SK-N-SH treated with all-trans-retinoic acid at 6 μM for 48 hours (cell line): ENCODE results near the gene RGL1.

Experiments used
- ATAC-seq: fragments of 200-7000 bp; cut with Tn5 transposase; 3 replicates; pipeline ENCODE4 v1.9.1; 2020; ENCODE audit warnings: mild to moderate bottlenecking, moderate library complexity
- ARNTL ChIP-seq: fragments of 450-650 bp; formaldehyde crosslinking; IDR thresholded peaks from 2 replicates; pipeline ENCODE4 v1.5.0; 2020; ENCODE audit warnings: low read depth, mild to moderate bottlenecking, moderate library complexity, borderline replicate concordance
- BACH2 ChIP-seq: fragments of 250-450 bp; sonication (Bioruptor Pico); IDR thresholded peaks from 2 replicates; pipeline ENCODE4 v1.9.0; 2021; ENCODE audit warnings: mild to moderate bottlenecking, borderline replicate concordance
- CSDC2 ChIP-seq: fragments of 250-450 bp; sonication (Bioruptor Pico); IDR thresholded peaks from 2 replicates; pipeline ENCODE4 v1.5.0; 2020; ENCODE audit warnings: mild to moderate bottlenecking, moderate library complexity
- ESRRG ChIP-seq: fragments of 250-450 bp; sonication (Bioruptor Pico); IDR thresholded peaks from 2 replicates; pipeline ENCODE4 v1.6.1; 2021; ENCODE audit warnings: mild to moderate bottlenecking
- GLIS3 ChIP-seq: fragments of 250-450 bp; sonication (Bioruptor Pico); IDR thresholded peaks from 2 replicates; pipeline ENCODE4 v1.5.0; 2020; ENCODE audit warnings: mild to moderate bottlenecking, moderate library complexity
- PPARA ChIP-seq: fragments of 250-450 bp; sonication (Bioruptor Pico); IDR thresholded peaks from 2 replicates; pipeline ENCODE4 v1.5.0; 2020; ENCODE audit warnings: mild to moderate bottlenecking, borderline replicate concordance
- RARB ChIP-seq: fragments of 250-450 bp; sonication (Bioruptor Pico); IDR thresholded peaks from 2 replicates; pipeline ENCODE4 v1.8.0; 2021; ENCODE audit warnings: mild to moderate bottlenecking, moderate library complexity
- SNAI2 ChIP-seq: fragments of 250-450 bp; sonication (Bioruptor Pico); IDR thresholded peaks from 2 replicates; pipeline ENCODE4 v1.5.0; 2020; ENCODE audit warnings: mild to moderate bottlenecking, moderate library complexity
- TCF4 ChIP-seq: fragments of 250-450 bp; sonication (Bioruptor Pico); IDR thresholded peaks from 2 replicates; pipeline ENCODE4 v1.8.0; 2021; ENCODE audit warnings: mild to moderate bottlenecking, moderate library complexity, borderline replicate concordance
- TOX ChIP-seq: fragments of 250-450 bp; sonication (Bioruptor Pico); IDR thresholded peaks from 2 replicates; pipeline ENCODE4 v1.8.0; 2021; ENCODE audit warnings: mild to moderate bottlenecking, moderate library complexity, borderline replicate concordance
- ZC3H10 ChIP-seq: fragments of 250-450 bp; sonication (Bioruptor Pico); IDR thresholded peaks from 2 replicates; pipeline ENCODE4 v1.5.1; 2021; ENCODE audit warnings: mild to moderate bottlenecking, moderate library complexity
- ZFP3 ChIP-seq: fragments of 250-450 bp; sonication (Bioruptor Pico); IDR thresholded peaks from 2 replicates; pipeline ENCODE4 v1.5.0; 2020; ENCODE audit warnings: mild to moderate bottlenecking, moderate library complexity
- ZFP30 ChIP-seq: fragments of 450-650 bp; formaldehyde crosslinking; IDR thresholded peaks from 2 replicates; pipeline ENCODE4 v1.5.0; 2022; ENCODE audit warnings: mild to moderate bottlenecking, moderate library complexity
- ZNF565 ChIP-seq: fragments of 450-650 bp; formaldehyde crosslinking; conservative IDR thresholded peaks from 2 replicates; pipeline ENCODE4 v1.5.0; 2020; ENCODE audit warnings: low read depth, mild to moderate bottlenecking, moderate library complexity
- ZNF70 ChIP-seq: fragments of 450-650 bp; formaldehyde crosslinking; IDR thresholded peaks from 2 replicates; pipeline ENCODE4 v1.5.0; 2020; ENCODE audit warnings: mild to moderate bottlenecking, moderate library complexity
- ZNF8 ChIP-seq: fragments of 450-650 bp; formaldehyde crosslinking; IDR thresholded peaks from 2 replicates; pipeline ENCODE4 v1.5.0; 2020; ENCODE audit warnings: mild to moderate bottlenecking, moderate library complexity
- TF ChIP-seq, protein P1 (sequence below): fragments of 250-450 bp; sonication (Bioruptor Pico); IDR thresholded peaks from 2 replicates; pipeline ENCODE4 v1.8.0; 2021; ENCODE audit warnings: low read depth, mild to moderate bottlenecking, moderate library complexity, borderline replicate concordance
- TF ChIP-seq, protein P2 (sequence below): fragments of 250-450 bp; sonication (Bioruptor Pico); IDR thresholded peaks from 2 replicates; pipeline ENCODE4 v1.5.1; 2021; ENCODE audit warnings: mild to moderate bottlenecking, moderate library complexity
- TF ChIP-seq, protein P3 (sequence below): fragments of 250-450 bp; sonication (Bioruptor Pico); IDR thresholded peaks from 2 replicates; pipeline ENCODE4 v1.5.0; 2020; ENCODE audit warnings: mild to moderate bottlenecking, moderate library complexity
- TF ChIP-seq, protein P4 (sequence below): fragments of 250-450 bp; sonication (Bioruptor Pico); IDR thresholded peaks from 2 replicates; pipeline ENCODE4 v1.5.1; 2020; ENCODE audit warnings: low read depth, mild to moderate bottlenecking, moderate library complexity
- TF ChIP-seq, protein P5 (sequence below): fragments of 250-450 bp; sonication (Bioruptor Pico); IDR thresholded peaks from 2 replicates; pipeline ENCODE4 v1.8.0; 2020; ENCODE audit warnings: mild to moderate bottlenecking, moderate library complexity, borderline replicate concordance

RGL1 gene

DNA sequence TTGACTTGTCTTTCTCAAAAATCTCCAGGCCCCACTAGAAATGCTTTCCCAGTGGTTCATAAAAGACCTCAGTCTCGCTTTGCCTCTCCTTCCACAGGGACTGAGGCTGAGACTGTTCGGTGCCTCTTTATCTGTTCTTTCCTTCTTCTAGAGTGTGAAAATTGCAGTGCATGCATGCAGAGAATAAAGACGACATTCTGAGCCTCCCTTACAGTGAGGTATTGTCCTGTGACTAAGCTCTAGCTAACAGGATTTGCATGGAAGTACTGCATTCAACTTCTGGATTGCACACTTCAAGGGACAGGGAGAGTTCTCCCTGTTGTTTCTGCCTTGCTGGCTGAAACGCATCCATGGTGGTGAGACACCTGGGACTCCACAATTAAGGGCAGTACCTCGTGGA lies 163.5 kb downstream of the RGL1 start:
- no peak for ATAC-seq
- TF ChIP-seq TCF4 = no peak
- TF ChIP-seq, protein P1, sequence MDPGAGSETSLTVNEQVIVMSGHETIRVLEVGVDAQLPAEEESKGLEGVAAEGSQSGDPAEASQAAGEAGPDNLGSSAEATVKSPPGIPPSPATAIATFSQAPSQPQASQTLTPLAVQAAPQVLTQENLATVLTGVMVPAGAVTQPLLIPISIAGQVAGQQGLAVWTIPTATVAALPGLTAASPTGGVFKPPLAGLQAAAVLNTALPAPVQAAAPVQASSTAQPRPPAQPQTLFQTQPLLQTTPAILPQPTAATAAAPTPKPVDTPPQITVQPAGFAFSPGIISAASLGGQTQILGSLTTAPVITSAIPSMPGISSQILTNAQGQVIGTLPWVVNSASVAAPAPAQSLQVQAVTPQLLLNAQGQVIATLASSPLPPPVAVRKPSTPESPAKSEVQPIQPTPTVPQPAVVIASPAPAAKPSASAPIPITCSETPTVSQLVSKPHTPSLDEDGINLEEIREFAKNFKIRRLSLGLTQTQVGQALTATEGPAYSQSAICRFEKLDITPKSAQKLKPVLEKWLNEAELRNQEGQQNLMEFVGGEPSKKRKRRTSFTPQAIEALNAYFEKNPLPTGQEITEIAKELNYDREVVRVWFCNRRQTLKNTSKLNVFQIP (CRISPR knock-in tag) = no peak
- no peak for TF ChIP-seq ZNF70
- TF ChIP-seq ZC3H10 (CRISPR knock-in tag) = no peak
- no peak for TF ChIP-seq ZNF565 (CRISPR knock-in tag)
- no peak for TF ChIP-seq TOX (CRISPR knock-in tag)
- no peak for TF ChIP-seq RARB (CRISPR knock-in tag)
- TF ChIP-seq, protein P2, sequence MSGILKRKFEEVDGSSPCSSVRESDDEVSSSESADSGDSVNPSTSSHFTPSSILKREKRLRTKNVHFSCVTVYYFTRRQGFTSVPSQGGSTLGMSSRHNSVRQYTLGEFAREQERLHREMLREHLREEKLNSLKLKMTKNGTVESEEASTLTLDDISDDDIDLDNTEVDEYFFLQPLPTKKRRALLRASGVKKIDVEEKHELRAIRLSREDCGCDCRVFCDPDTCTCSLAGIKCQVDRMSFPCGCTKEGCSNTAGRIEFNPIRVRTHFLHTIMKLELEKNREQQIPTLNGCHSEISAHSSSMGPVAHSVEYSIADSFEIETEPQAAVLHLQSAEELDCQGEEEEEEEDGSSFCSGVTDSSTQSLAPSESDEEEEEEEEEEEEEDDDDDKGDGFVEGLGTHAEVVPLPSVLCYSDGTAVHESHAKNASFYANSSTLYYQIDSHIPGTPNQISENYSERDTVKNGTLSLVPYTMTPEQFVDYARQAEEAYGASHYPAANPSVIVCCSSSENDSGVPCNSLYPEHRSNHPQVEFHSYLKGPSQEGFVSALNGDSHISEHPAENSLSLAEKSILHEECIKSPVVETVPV (CRISPR knock-in tag) = no peak
- TF ChIP-seq SNAI2 (CRISPR knock-in tag) = no peak
- TF ChIP-seq ZNF8 (CRISPR knock-in tag) = no peak
- no peak for TF ChIP-seq CSDC2

DNA sequence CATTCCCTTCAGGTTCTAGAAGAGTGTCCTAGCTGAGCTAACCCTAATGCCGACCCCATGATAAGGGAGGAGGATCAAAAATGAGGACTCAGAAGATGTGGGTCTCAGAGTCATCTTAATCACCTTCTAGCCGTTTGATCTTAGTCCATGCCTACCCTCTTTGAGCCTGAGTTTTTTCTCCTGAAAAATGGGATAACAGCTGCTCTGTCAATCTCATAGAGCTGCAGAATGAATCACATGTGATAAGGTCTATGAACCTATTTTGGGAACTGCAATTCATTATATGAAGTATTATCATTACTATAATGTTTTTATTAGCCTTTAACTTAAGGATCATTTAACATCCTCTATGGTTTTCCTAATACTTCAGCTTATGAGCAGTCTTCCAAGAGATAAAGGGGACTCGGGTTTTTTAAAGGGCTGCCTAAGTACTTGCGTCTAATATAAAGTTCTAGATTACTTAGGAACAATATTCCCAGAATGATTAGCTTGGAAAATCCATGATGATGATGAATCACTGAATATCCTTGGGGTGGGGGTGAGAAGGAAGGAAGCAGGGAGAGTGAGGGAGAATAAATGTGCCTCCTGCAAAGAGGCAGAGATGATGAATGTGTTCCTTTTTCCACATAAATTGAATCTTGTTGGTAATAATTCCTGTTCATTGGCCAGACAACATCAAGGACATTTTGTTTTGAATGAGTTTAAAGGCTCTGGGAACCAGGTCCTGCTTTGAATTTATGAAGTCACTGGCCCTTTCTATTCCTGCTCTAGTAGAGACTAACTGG lies 165.8 kb downstream of the RGL1 start:
- ATAC-seq = no peak
- TF ChIP-seq GLIS3 (CRISPR knock-in tag) (no peak), ZC3H10 (CRISPR knock-in tag) (0 out of 2 replicates have a peak, but pooled peaks have one; percentile 33)

DNA sequence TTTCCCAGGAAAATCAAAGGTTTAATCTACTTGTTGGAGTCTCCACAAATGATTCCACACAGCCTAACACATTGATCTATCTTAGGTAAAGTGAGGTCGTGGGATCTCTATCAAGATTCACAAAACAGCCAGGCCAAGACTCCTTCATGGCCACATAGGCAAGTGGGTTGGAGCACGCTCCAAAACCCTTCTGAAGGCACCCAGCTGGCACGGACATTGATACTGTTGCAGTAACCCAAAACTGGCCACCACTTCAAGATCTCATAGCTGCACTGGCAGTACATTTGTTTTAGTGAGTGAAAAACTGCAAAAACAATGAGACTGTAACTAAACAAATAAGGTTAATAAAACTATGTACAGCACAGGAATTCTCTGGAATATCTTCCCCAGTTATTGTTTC lies 170.7 kb downstream of the RGL1 start:
- no peak for ATAC-seq
- TF ChIP-seq ZNF565 (CRISPR knock-in tag) = no peak

DNA sequence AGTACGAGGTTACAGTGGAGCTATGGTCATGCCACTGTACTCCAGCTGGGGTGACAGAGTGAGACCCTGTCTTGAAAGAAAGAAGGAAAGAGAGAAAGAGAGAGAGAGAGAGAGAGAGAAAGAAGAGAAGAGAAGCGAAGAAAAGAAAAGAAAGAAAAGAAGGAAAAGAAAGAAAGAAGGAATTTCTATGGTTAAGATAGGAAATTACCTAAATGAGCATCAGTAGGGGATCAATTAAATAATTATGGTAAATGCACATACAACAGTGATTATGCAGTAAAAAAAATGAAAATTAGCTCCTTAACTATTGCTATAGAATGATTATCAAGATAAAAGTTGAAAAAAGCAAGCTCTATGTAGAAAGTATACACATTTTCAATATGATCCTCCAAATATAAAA lies 172.8 kb downstream of the RGL1 start:
- no peak for ATAC-seq
- TF ChIP-seq, protein P3, sequence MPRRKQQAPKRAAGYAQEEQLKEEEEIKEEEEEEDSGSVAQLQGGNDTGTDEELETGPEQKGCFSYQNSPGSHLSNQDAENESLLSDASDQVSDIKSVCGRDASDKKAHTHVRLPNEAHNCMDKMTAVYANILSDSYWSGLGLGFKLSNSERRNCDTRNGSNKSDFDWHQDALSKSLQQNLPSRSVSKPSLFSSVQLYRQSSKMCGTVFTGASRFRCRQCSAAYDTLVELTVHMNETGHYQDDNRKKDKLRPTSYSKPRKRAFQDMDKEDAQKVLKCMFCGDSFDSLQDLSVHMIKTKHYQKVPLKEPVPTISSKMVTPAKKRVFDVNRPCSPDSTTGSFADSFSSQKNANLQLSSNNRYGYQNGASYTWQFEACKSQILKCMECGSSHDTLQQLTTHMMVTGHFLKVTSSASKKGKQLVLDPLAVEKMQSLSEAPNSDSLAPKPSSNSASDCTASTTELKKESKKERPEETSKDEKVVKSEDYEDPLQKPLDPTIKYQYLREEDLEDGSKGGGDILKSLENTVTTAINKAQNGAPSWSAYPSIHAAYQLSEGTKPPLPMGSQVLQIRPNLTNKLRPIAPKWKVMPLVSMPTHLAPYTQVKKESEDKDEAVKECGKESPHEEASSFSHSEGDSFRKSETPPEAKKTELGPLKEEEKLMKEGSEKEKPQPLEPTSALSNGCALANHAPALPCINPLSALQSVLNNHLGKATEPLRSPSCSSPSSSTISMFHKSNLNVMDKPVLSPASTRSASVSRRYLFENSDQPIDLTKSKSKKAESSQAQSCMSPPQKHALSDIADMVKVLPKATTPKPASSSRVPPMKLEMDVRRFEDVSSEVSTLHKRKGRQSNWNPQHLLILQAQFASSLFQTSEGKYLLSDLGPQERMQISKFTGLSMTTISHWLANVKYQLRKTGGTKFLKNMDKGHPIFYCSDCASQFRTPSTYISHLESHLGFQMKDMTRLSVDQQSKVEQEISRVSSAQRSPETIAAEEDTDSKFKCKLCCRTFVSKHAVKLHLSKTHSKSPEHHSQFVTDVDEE = no peak
- TF ChIP-seq ZFP30 (CRISPR knock-in tag) = no peak
- TF ChIP-seq, protein P4, sequence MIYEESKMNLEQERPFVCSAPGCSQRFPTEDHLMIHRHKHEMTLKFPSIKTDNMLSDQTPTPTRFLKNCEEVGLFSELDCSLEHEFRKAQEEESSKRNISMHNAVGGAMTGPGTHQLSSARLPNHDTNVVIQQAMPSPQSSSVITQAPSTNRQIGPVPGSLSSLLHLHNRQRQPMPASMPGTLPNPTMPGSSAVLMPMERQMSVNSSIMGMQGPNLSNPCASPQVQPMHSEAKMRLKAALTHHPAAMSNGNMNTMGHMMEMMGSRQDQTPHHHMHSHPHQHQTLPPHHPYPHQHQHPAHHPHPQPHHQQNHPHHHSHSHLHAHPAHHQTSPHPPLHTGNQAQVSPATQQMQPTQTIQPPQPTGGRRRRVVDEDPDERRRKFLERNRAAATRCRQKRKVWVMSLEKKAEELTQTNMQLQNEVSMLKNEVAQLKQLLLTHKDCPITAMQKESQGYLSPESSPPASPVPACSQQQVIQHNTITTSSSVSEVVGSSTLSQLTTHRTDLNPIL (CRISPR knock-in tag) = no peak
- TF ChIP-seq ESRRG (CRISPR knock-in tag) = no peak
- TF ChIP-seq TOX (CRISPR knock-in tag) = no peak
- no peak for TF ChIP-seq ZNF70
- TF ChIP-seq, protein P5, sequence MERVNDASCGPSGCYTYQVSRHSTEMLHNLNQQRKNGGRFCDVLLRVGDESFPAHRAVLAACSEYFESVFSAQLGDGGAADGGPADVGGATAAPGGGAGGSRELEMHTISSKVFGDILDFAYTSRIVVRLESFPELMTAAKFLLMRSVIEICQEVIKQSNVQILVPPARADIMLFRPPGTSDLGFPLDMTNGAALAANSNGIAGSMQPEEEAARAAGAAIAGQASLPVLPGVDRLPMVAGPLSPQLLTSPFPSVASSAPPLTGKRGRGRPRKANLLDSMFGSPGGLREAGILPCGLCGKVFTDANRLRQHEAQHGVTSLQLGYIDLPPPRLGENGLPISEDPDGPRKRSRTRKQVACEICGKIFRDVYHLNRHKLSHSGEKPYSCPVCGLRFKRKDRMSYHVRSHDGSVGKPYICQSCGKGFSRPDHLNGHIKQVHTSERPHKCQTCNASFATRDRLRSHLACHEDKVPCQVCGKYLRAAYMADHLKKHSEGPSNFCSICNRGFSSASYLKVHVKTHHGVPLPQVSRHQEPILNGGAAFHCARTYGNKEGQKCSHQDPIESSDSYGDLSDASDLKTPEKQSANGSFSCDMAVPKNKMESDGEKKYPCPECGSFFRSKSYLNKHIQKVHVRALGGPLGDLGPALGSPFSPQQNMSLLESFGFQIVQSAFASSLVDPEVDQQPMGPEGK (CRISPR knock-in tag) = no peak
- no peak for TF ChIP-seq BACH2
- TF ChIP-seq ARNTL (CRISPR knock-in tag) = no peak
- TF ChIP-seq GLIS3 (CRISPR knock-in tag) = no peak
- TF ChIP-seq SNAI2 (CRISPR knock-in tag) = no peak
- no peak for TF ChIP-seq ZFP3 (CRISPR knock-in tag)
- no peak for TF ChIP-seq PPARA (CRISPR knock-in tag)
- TF ChIP-seq ZC3H10 (CRISPR knock-in tag) = no peak
- TF ChIP-seq ZNF565 (CRISPR knock-in tag) = no peak
- no peak for TF ChIP-seq RARB (CRISPR knock-in tag)
- no peak for TF ChIP-seq ZNF8 (CRISPR knock-in tag)
